T-helper 22 cell (primary cell): ENCODE results near the gene HDAC2.

ENCODE experiments used
- DNase-seq: peaks from one replicate; pipeline ENCODE4 v3.0.0-alpha.2; 2020; ENCODE audit warnings: low read depth

HDAC2 gene

DNA sequence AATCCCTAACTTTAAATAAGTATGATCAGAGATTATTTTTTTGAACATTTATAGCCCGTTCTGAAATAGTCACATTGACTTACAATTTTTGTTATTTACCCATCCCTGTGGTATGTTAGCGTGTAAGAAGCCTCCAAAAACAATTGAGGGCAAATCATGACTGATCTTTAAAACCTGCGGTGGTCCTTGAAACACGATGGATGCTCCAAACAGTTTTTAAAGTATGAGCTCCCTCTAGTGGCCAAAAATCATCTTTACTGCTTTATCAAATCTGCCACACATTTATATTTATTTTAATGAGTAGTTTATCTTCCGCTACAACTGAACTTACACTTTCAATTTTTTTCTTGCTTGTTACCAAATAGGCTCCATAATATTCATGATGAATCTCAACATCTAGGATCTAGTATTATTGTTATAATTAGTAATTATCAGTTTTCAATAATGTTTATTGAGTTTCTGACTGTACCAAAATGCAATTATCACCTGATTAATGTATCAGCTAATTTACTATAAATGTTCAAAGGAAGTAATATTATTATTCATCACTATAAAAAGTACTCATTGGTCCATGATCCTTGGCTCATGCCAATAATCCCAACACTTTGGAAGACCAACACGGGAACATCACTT lies 61.6 kb downstream of the HDAC2 start:
- DNase-seq, result no peak

DNA sequence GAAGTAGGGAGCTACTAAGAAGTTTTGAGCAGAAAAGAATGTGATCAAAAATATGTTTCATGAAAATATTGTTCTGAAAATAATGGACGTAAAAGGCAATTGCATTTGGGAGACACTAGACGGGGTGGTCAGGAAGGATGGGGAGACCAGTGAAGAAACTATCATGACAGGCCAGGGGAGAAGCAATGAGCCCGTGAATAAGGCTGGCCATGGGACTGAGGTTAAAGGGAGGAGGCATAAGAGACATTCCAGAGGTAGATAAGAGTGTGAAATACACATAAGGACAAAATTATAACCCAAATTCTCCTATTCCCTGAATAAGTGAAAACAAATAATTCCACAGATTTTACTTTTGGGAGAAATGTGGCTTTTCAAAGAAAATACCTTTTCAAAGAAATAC lies 62.1 kb downstream of the HDAC2 start:
- no peak for DNase-seq

DNA sequence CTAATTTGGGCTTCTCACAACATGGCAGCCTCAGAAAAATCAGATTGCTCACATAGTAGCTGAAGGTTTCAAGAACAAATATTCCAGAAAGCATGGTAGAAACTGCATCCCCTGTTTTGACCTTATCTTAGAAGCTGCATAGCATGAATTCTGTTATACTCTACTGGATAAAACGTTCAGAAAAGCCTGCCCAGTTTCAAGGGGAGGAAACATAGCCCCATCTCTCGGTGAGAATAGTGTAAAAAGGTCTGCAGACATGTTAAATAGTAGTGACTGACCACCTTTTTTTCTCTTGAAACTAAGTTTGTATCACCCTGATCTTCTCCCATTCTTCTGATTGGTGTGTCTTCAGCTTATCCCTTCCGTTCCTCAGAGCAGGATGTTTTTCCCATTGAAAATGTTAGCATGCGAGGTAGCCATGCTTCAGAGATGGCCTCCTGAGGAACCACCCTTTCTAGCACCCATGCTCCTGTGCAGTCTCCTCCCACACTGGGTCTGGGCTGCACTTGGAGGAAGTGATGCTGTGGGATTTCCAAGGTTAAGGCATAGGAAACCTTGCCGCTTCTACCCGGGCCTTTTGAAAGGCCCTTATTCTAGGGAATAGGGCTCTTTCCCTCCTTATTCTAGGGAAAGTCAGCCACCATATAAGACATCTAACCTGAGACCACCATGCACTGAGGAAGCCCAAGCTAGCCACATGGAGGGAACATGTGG lies 63.7 kb downstream of the HDAC2 start:
- no peak for DNase-seq

DNA sequence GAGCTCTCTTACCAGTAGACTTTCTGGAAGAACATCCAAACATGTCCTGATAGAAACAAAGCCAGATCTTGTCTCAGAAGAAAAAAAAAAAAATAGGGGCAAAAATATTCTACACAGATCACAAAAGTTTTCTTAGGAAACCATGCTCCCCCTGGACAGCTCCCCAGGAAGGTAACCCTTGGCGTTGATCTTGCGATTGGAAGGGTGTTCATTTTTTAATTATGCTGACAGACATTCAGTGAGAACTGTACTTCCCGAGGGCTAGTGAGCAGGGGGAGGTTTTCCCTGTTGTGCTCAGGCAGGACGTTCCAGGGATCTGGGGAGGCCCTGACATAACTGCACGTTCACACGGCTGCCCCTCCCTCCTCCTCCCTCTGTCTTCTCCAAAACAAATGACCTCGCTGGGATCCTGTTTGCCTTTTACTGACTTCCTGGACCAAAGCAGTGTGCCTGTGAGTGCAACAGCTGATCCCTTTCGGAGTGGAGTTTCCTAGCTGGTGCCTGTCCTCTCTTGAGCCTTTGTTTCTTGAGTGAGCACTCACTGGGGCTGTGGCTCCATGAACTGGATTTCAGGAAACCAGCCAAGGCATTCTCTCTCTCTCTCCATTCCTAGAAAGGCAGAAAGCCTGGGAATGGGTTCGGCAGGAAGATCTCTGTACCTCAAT lies 67.2 kb downstream of the HDAC2 start:
- no peak for DNase-seq

DNA sequence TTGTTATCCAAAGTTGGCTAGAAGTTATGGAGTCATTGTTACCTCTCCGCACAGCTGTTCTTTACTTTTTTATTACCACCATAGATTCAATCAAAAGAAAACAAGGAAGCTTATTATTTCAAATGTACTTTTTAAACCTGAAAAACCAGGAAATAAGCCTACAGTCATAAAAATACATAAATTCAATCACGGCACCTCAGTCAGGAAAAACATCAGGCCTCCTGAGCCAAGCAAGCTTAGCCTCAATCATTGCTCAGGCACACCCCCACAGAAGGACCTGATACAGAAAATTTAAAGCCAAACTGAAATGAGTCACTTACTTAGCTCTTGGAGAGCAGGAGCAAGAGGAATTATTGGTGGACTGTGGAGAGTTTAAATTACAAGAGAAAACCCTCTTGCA lies 69.5 kb downstream of the HDAC2 start:
- no peak for DNase-seq

DNA sequence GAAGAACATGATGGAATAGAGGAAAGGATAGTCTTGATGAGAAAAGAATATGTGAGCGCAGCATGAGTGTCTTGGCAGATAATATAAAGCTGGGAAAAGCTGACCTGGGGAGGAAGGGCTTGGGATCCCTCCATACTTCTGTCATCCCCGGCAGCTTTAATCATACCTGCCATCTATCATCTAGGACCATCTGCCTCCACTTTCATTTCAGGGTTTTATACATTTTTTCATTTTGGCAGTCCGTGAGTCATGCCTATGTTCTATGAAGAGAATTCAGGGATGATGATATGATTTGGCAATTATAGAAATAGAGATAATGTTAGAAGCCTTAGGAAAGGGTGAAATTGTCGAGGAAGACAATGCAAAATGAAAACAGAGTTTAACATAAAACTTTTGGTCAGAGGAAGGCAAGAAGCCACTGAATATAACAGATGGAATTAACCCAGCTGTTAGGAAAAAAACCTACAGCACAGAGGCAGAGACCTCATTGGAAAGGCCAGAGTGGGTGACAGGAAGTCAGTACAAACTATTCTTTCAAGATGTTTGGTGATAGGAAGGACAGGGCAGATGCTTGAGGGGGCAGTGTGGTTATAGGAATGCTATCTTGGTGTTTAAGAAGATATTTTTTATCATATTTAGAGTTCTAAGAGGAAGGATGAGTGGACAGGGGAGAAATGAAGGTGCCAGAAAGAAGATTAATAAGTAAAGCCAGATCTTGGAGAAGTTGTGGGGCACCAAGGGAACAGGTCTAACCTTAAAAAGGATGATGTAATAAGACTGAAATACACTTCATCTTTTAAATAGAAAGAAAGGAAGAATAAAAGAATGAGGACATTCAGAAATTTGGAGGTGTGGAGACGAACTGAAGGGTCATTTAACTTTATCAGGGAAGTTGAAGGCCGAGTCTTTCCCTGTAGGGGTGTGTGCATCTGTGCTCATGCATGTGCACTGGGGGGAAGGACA lies 76.0 kb downstream of the HDAC2 start:
- no peak for DNase-seq

DNA sequence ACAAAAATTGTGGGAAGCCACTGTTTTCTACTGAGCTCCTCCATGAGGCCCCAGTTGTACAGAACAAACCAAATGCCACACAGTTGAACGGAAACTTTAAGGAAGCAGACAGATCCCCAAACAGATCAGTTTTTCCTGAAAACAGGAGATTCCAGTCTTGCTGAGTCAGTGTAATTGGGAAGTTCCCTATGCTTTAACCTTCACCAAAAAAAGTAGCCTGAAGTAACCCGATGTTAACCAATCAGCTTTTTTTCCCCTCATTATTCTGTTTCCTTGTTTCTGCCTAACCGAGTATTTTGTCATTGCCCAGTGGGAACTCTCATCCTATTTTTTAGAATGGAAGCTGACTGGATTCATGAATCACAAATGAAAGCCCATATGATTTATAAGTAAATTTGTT lies 77.1 kb downstream of the HDAC2 start:
- no peak for DNase-seq

DNA sequence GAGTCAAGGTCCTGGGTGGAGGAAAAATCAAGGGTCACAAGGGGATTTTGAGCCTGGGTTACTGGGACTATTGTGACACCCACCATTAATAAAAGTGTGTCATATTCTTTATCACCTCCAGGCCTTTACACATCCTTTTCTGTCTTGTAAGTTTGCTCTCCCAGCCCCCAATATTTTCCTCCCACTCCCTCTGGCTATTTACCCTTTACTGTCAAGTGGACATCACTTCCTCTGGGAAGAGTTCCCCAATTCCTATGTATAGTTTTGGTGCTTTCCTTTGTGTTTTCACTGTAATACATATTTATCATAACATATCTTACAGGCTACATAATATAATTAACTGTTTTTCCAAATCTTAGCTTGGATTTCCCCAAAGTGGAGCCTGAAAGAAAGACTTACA lies 77.5 kb downstream of the HDAC2 start:
- no peak for DNase-seq

DNA sequence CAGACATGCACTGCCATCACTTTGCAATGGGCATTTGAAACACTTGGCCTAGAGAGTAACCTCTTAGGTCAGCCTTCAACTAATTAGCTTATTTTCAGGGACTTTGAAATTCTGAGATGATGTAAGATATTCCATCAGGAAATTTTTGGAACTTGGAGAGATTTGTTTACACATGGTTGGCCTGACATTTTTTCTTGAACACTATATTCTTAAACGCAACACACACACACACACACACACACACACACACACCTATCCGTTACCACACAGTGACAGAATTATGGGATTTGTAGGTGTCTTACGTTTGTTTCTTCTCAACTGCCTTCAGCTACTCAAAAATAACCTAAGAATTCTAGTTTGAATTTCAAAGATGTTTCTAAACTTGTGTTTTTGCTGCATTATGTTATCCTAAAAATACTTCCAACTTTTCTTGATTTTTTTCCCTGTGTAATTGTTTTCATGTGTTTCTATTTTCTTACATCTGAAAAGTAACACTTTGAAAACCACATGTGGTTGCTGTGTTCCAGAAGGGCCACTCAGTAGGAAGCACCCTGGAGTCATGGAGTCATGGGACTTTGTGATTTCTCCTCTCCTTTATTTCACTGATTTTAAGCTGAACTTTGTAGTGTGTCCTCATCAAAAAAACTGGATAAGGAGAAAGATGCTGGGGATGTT lies 81.9 kb downstream of the HDAC2 start:
- no peak for DNase-seq

DNA sequence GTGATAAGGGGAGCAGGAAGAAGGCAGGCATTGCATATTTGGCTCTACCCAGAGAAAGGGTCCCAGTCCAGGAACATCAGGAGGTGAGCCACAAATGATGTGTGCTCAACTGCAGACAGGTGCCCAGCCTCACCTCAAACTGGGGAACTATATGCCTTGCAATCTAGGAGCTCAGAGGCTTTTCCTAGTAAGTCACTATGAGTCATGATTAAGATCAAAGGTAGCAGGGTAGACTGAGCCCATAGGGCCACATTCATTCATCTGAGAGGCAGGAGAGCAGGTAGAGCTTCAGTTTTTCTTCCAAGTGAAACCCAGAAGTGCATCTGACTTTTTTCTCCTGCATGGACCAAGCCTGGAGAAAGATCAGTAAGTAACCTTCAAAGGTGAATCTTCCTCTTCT lies 82.5 kb downstream of the HDAC2 start:
- no peak for DNase-seq

DNA sequence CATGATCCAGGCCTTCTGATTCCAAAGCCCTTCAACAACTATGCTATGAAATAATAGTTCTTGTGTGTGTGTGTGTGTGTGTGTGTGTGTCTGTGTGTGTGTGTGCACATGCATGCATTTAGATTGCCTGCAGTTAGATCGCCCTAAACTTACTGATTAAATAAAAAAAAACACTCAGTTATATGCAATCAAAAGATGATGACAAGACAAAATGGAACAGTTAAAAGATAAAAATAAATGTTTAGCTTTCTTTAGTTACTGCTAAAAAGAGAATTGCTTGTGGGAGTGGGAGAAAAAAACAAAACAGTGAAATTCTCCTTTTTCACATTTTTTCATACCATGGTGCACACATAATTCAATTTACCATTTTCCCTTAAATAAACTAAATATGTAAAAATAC lies 84.4 kb downstream of the HDAC2 start:
- no peak for DNase-seq

DNA sequence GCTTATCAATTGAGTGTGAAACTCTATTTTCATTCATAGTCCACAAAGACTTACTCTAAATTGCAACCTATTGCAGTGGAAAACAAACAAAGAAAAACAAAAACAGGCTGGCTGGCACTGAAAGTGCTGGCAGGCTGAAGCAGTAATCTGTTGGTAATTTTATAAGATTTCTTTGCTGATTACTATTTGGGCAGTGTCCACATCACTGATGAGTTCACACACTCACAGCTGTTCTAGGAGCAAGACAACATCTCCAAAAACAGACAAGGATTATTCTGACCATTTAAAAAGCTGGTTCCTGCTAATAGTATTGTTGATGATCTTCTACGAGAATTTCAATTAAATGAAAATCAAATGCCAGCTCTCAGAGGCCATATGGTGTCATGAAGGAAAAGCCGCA lies 86.9 kb downstream of the HDAC2 start:
- no peak for DNase-seq
